HEK293T (cell line): ENCODE measurements around the gene DPEP2.

Source experiments
- CTCF ChIA-PET: fragments of 350-600 bp; formaldehyde crosslinking; extraction: SDS; loops from one replicate; lab custom pipeline; 2021; ENCODE audit warnings: antibody characterized with exemption, inconsistent platforms; lab: Yijun Ruan, JAX
- POLR2A ChIA-PET: fragments of 350-600 bp; formaldehyde crosslinking; extraction: SDS; loops from one replicate; lab custom pipeline; 2020; ENCODE audit warnings: antibody characterized with exemption, inconsistent platforms; lab: Yijun Ruan, JAX
- DNase-seq: peaks from one replicate; pipeline ENCODE4 v3.0.0; 2012; ENCODE audit warnings: mixed read lengths; ENCODE audit errors: extremely low spot score
- ARNT ChIP-seq: fragments of 450-650 bp; IDR thresholded peaks from 2 replicates; pipeline ENCODE4 v1.6.1; 2017; ENCODE audit warnings: mild to moderate bottlenecking
- BHLHE40 ChIP-seq: fragments of 450-650 bp; IDR thresholded peaks from 2 replicates; pipeline ENCODE4 v1.6.1; 2016; ENCODE audit warnings: mild to moderate bottlenecking, moderate library complexity, borderline replicate concordance
- CTBP1 ChIP-seq: fragments of 450-650 bp; IDR thresholded peaks from 2 replicates; pipeline ENCODE4 v1.6.1; 2016; ENCODE audit warnings: borderline replicate concordance
- ELF4 ChIP-seq: fragments of 450-650 bp; IDR thresholded peaks from 2 replicates; pipeline ENCODE4 v1.6.1; 2017; ENCODE audit warnings: antibody characterized with exemption
- FOXA1 ChIP-seq: fragments of 450-650 bp; IDR thresholded peaks from 2 replicates; pipeline ENCODE4 v1.6.1; 2016; ENCODE audit warnings: mild to moderate bottlenecking
- FOXK2 ChIP-seq: fragments of 450-650 bp; IDR thresholded peaks from 2 replicates; pipeline ENCODE4 v1.6.1; 2016; ENCODE audit warnings: mild to moderate bottlenecking
- FOXM1 ChIP-seq: fragments of 450-650 bp; IDR thresholded peaks from 2 replicates; pipeline ENCODE4 v1.6.1; 2017; ENCODE audit warnings: mild to moderate bottlenecking, borderline replicate concordance
- HDGF ChIP-seq: fragments of 450-650 bp; IDR thresholded peaks from 2 replicates; pipeline ENCODE4 v1.6.1; 2017; ENCODE audit warnings: antibody characterized with exemption, borderline replicate concordance
- L3MBTL2 ChIP-seq: fragments of 450-650 bp; conservative IDR thresholded peaks from 2 replicates; pipeline ENCODE4 v1.6.1; 2016; ENCODE audit warnings: mild to moderate bottlenecking
- LEF1 ChIP-seq: fragments of 450-650 bp; IDR thresholded peaks from 2 replicates; pipeline ENCODE4 v1.6.1; 2017; ENCODE audit warnings: mild to moderate bottlenecking, borderline replicate concordance
- NFRKB ChIP-seq: fragments of 450-650 bp; IDR thresholded peaks from 2 replicates; pipeline ENCODE4 v1.6.1; 2016; ENCODE audit warnings: mild to moderate bottlenecking, moderate library complexity
- PKNOX1 ChIP-seq: fragments of 450-650 bp; IDR thresholded peaks from 2 replicates; pipeline ENCODE4 v1.6.1; 2016
- SP1 ChIP-seq: fragments of 450-650 bp; IDR thresholded peaks from 2 replicates; pipeline ENCODE4 v1.6.1; 2017
- SUZ12 ChIP-seq: fragments of 450-650 bp; IDR thresholded peaks from 2 replicates; pipeline ENCODE4 v1.6.1; 2016; ENCODE audit warnings: mild to moderate bottlenecking
- TARDBP ChIP-seq: fragments of 450-650 bp; IDR thresholded peaks from 2 replicates; pipeline ENCODE4 v1.6.1; 2016
- ZNF384 ChIP-seq: fragments of 450-650 bp; IDR thresholded peaks from 2 replicates; pipeline ENCODE4 v1.6.1; 2016

The DPEP2 gene

GRCh38 chr16:67957622-67958021, 41.7 kb downstream of the DPEP2 start:
- TF ChIP-seq SP1 (no peak), ELF4 (no peak), BHLHE40 (no peak), FOXM1 (no peak), LEF1 (no peak), L3MBTL2 (no peak), HDGF (no peak), SUZ12 (no peak), ZNF384 (no peak), NFRKB (no peak), TARDBP (no peak), FOXK2 (no peak), FOXA1 (no peak), ARNT (no peak), PKNOX1 (no peak)
- ChIA-PET POLR2A (interaction anchor here (1.0 kb wide), 1 partner anchor 9 kb away, joined by 3 read pairs; no protein-coding TSS in a partner anchor), CTCF (no interaction called here)
- no peak for DNase-seq

- POLR2A ChIA-PET, result interaction anchor here (0.8 to 1.2 kb wide), 3 partner anchors 9 to 19 kb away, joined by 3 to 5 read pairs (median 3); no protein-coding TSS in a partner anchor
- DNase-seq, result no peak
- TF ChIP-seq HDGF (no peak), SP1 (no peak), TARDBP (no peak), BHLHE40 (no peak), FOXM1 (no peak), FOXK2 (no peak), SUZ12 (no peak), ZNF384 (no peak), L3MBTL2 (no peak), LEF1 (no peak), ARNT (no peak), NFRKB (no peak), CTBP1 (no peak)
- CTCF ChIA-PET, result interaction anchor here (0.5 kb wide), 1 partner anchor 85 kb away, joined by 3 read pairs; no protein-coding TSS in a partner anchor
These were observed 44.7 kb downstream of the DPEP2 start for GRCh38 chr16:67954421-67955196.

DNA sequence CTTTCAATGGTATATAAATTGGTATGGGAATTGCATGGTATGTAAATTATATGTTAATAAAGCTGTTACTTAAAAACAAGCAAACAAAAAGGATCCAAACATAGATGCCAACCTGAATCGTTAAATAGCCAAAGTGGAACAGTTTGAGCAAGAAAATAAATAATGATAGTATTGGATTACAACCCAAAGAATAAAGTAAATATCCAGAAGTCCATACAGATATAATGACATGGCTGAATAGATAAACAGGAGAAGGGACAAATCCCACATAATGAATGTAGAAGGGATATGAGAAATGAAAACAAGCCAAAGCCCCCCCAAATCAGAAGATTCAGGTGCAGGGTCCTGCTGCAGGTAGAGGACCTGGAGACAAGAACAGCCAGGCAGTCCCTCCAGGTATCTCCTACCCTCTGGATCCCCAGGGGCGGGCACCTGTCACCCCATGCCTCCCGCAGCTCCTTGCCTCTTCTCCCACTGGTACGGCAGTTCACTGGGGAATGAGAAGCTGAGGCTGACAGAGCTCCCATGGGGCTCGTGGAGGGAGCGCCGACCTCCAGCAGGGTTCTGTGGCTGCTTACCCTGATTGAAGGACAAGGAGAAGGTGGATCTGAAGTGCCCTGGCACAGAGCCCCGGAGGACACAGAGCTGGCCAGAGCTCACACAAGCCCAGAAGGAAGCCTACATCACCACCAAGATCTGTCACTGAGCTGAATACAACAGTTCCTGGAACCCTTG, 45.5 kb downstream of the DPEP2 start:
- POLR2A ChIA-PET, result interaction anchor here (1.2 kb wide), 2 partner anchors 8 to 19 kb away, joined by 3 to 5 read pairs; no protein-coding TSS in a partner anchor
- CTCF ChIA-PET, result interaction anchor here (0.5 kb wide), 1 partner anchor 86 kb away, joined by 3 read pairs; no protein-coding TSS in a partner anchor
- TF ChIP-seq FOXM1 (no peak), BHLHE40 (no peak), CTBP1 (no peak), ARNT (no peak), FOXA1 (no peak), L3MBTL2 (no peak)
- no peak for DNase-seq

DNA sequence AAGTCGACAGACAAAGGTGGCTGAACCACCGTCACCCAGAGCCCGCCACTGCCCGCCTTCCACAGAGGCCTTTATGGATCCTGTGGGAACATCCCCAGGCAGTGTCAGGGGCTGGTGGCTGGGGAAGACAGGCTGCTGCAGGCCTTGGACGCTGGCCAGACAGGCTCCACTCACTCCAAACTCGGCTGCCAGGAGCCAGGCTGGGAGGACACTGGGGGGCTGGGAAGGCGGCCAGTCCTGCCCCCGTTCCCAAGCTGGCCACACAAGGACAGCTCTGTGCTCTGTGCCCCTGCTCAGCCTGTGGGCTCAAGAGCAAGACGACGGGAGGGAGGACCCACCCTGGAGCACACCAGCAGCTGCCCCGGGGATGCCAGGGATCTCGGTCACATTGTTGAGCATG, 47.8 kb downstream of the DPEP2 start:
- ChIA-PET CTCF (interaction anchor here (1.0 kb wide), 1 partner anchor 9 kb away, joined by 4 read pairs; no protein-coding TSS in a partner anchor), POLR2A (interaction anchor here (1.1 to 1.8 kb wide), 2 partner anchors 9 to 16 kb away, joined by 4 read pairs; no protein-coding TSS in a partner anchor)
- no peak for DNase-seq
- TF ChIP-seq LEF1, result no peak
- TF ChIP-seq SP1, result no peak
- TF ChIP-seq CTBP1, result no peak
- TF ChIP-seq FOXM1, result no peak
- no peak for TF ChIP-seq PKNOX1
- TF ChIP-seq L3MBTL2, result no peak
- no peak for TF ChIP-seq FOXA1
- TF ChIP-seq BHLHE40, result no peak
- TF ChIP-seq SUZ12, result no peak
- TF ChIP-seq TARDBP, result no peak
- TF ChIP-seq FOXK2, result no peak

DNA sequence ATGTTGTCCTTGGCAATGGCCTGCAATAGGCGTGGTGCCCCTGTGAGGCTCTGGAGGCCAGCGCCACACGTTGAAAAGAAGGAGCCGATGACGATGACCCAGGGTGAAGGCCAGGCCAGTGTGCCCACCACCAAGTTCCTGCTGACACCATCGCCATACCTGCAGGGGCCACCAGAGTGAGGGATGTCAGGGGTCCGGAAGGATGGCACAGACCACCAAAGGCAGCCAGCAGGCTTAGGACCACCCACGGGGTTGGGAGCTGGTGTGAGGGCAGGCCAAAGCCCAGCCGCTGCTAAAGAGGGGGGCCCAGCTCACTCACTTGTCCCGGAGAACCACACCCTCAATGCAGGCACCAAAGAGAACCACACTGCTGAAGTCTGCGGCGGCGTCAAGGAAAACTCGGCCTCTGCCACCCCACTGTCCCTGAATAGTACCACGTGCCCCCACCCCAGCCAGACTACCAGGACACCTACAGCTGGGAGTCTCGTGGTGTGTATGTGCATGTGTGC, 48.9 kb downstream of the DPEP2 start:
- TF ChIP-seq FOXK2, result no peak
- no peak for TF ChIP-seq FOXM1
- no peak for TF ChIP-seq PKNOX1
- no peak for TF ChIP-seq SP1
- TF ChIP-seq CTBP1, result no peak
- TF ChIP-seq BHLHE40, result no peak
- no peak for TF ChIP-seq SUZ12
- TF ChIP-seq HDGF, result no peak
- TF ChIP-seq ZNF384, result no peak
- TF ChIP-seq ARNT, result no peak
- no peak for TF ChIP-seq NFRKB
- TF ChIP-seq ELF4, result no peak
- no peak for TF ChIP-seq LEF1
- no peak for TF ChIP-seq L3MBTL2
- TF ChIP-seq TARDBP, result no peak
- TF ChIP-seq FOXA1, result no peak
- CTCF ChIA-PET, result interaction anchor here (0.6 to 1.0 kb wide), 2 partner anchors 8 to 87 kb away, joined by 3 to 4 read pairs; no protein-coding TSS in a partner anchor
- DNase-seq, result no peak
- POLR2A ChIA-PET, result interaction anchor here (1.1 to 1.8 kb wide), 2 partner anchors 11 to 15 kb away, joined by 4 to 5 read pairs; no protein-coding TSS in a partner anchor
